H1 (cell line): ENCODE data around the gene SRR. TPM values are rescaled to one million over a fixed set of nuclear protein-coding genes. Genes with fewer than 3 reads are reported as not detected.

ENCODE experiments used
- ASH2L ChIP-seq: fragments of 200-600, 300-600 bp; sonication (generic); IDR thresholded peaks from one replicate; pipeline ENCODE4 v1.7.1; 2017; ENCODE audit warnings: low read length
- CHD7 ChIP-seq: fragments of 300-600 bp; sonication (generic); IDR thresholded peaks from 2 replicates; pipeline ENCODE4 v1.7.1; 2012; ENCODE audit warnings: low read length, moderate library complexity, mild to moderate bottlenecking, inconsistent platforms; ENCODE audit not compliant: insufficient replicate concordance
- POLR2AphosphoS5 ChIP-seq: IDR thresholded peaks from 2 replicates; pipeline ENCODE4 v1.6.1; 2011; ENCODE audit warnings: low read depth, low read length
- polyA plus RNA-seq, 7 experiments: library from polyadenylated mRNA; depleted of rRNA in 3 of 7; stranded (reverse) in 5 of 7; unstranded in 2 of 7; fragments of >200 nt in 5 of 7; fragments of 200-250 nt in 2 of 7; gene quantifications; 1 replicate in 5 of 7; 2 replicates in 1 of 7; 4 replicates in 1 of 7; pipeline versions ENCODE4 v1.2.1 to v1.2.3, GENCODE V29; 2011 to 2013; ENCODE audit warnings: missing spikeins in 2 of 7, mixed read lengths in 2 of 7
- total RNA-seq: library from RNA; stranded (reverse); fragmentation: NEBNext Ultra II Directional; extraction: Animal tissue kit (Norgen Biotek cat#: 25700); gene quantifications from 2 replicates; pipeline ENCODE4 v1.2.1, GENCODE V29; 2021

SRR gene
- total and polyA plus RNA-seq, 2 of the 8 experiments (the other 6 are each of a cell fraction or from before 2014, with no cell fraction given): 3.6 to 4.5 TPM

GRCh38 chr17:2317796-2318195 lies 14.0 kb downstream of the SRR start (continued):
- TF ChIP-seq CHD7 (no peak), ASH2L (no peak), POLR2AphosphoS5 (no peak)
